Smooth muscle cell of the brain vasculature (primary cell): ENCODE data around the gene ARID1B.

Source experiments
- DNase-seq: peaks from one replicate; pipeline ENCODE4 v3.0.0-alpha.2; 2012; ENCODE audit warnings: low read depth, low spot score

Gene ARID1B

DNA sequence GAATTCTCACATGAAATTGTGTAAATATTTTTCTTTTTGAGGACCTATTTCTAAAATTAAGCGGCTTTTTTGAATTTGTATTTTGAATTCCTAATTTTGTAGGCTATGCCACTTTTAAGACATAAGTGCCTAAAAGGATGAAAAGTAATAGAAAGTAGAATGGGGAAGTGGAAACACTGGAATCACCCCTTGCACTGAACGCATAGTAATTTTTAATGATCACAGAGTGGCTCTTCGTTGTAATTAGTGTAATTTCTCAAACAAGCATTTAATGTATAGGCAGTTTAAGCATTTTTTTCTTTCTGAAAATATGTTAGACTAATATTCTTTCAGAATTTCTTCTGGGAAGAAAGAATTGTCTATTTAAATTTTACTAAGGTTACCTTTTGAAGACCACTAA, 73.2 kb downstream of the ARID1B start:
- DNase-seq, result no peak

GRCh38 chr6:156851454-156851921, 74.3 kb downstream of the ARID1B start:
- DNase-seq, result no peak

DNA sequence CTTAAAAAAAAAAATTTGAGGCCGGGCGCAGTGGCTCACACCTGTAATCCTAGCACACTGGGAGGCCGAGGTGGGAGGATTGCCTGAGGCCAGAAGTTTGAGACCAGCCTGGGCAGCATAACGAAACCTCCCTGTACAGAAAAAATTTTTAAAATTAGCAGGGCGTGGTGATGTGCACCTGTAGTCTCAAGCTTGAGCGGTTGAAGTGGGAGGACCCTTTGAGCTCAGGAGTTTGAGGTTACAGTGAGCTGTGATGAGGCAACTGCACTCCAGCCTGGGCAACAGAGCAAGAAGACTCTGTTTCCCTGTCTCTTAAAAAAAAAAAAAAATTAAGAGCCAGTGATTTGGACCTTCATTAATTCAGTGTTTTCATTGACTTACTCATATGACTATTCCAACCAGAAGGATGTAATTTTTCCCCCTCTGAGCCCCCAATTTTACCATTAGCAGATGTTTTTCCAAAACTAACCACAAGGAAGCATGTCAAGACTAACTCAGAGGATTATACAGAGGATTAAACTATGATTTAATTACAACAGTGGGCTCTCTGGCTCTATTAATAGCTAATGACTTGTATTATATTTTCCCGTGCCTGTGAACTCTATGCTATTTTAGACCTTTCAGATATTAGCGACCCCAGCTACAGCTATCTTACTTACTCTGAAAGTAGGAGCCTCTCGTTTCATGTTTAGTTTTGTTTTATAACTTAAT, 75.1 kb downstream of the ARID1B start:
- no peak for DNase-seq

GRCh38 chr6:156852858-156853216, 75.7 kb downstream of the ARID1B start:
- DNase-seq, result no peak

GRCh38 chr6:156853733-156854132, 76.6 kb downstream of the ARID1B start:
- DNase-seq, result no peak

GRCh38 chr6:156854466-156855161, 77.4 kb downstream of the ARID1B start:
- no peak for DNase-seq

DNA sequence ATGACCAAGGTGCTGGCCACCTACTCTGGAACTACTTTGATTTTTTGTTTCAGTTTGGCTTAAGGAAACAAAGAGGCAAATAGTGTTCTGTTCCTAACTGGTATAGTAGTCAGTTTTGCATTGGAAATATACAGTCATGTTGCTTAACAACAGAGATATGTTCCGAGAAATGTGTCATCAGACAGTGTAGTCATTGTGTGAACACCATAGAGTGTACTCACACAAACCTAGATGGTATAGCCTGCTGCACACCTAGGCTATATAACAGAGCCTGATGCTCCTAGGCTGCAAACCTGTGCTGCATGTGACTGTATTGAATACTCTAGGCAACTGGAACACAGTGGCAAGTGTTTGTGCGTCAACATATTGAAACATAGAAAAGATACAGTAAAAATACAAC, 80.4 kb downstream of the ARID1B start:
- no peak for DNase-seq

GRCh38 chr6:156859686-156860085, 82.5 kb downstream of the ARID1B start:
- no peak for DNase-seq

- DNase-seq, result no peak
These were observed 85.5 kb downstream of the ARID1B start for GRCh38 chr6:156862711-156863110.

GRCh38 chr6:156863504-156863903, 86.3 kb downstream of the ARID1B start:
- no peak for DNase-seq

GRCh38 chr6:156864557-156864956, 87.4 kb downstream of the ARID1B start:
- no peak for DNase-seq

- DNase-seq, result no peak
These were observed 87.9 kb downstream of the ARID1B start for GRCh38 chr6:156865019-156865629.

DNA sequence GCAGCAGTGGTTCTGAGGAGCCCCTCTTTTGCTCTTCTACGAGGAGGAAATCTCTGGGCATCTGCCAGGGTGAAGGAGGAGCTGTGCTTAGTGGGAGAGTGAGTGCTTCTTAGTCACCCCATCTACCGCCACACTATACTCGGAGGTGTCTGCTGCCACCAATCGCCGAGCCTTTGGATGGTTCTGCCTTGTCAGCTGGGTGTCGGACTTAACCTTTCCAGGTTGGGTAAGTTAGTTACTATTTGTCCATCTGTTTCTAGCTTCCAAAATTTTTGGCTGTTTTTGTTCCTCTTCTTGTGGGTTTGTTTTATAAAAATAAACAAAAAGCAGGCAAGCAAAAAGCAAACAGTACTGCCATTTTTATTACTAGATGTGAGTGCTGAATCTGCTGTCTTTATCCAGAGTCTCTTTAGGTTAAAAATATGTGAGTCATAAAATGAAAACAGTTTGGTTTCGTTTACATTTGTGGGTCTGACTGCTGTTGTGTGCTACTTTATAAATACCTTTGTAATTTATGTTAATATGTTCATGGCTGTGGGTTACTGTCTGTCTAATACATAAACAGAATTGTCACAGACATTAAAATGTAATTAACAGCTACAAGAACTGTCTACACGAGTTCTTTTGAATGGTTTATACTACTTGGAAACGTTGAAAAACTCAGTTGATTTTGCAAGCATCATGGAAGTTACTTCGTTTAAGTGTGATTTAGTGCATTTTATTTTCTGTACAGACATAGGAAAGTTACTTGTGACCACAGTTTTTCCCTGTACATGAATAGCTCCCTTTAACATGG, 89.2 kb downstream of the ARID1B start:
- DNase-seq, result no peak

GRCh38 chr6:156867121-156867520, 89.9 kb downstream of the ARID1B start:
- DNase-seq, result no peak

- no peak for DNase-seq
These were observed 91.2 kb downstream of the ARID1B start for GRCh38 chr6:156868385-156868784.

DNA sequence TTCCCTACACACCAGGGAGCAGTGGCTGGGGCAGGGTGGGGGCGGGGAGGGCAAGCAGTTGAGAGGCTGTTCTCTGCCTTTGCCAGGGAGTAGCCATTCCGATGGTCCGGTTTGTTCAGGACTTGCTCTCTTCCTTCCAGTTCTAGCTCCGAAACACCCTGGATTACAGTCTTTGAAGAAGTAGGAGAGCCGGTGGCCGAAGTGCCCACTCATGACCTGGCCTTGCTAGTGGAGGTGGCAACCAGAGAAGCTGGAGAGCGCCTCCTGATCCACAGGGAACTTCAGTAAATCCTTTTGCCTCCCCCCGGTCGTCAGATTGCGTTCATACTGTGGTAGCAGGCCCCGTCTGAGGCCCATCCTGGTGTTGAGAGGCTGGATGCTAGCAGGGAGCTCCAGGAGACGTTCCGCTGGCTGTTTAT, 92.8 kb downstream of the ARID1B start:
- DNase-seq, result no peak

- DNase-seq, result no peak
These were observed 93.9 kb downstream of the ARID1B start for GRCh38 chr6:156870924-156871539.

DNA sequence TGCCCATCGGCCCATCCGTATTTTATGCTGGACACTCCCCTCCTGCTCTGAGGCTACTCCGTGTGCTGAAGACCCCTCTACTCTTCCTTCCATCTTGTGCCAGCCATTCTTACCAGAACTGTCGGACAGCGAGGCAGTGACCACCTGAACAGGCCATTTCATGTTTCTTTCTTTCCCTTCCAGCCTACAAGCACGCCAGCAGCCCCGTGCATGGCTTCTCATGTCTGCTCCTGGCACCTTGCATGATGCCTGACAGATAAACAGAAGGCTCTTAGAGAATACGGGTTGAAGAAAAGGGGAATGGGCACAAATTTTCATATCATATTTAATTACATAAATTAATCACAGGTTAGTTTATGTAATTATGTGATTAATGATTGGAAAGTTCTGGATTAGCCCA, 95.7 kb downstream of the ARID1B start:
- no peak for DNase-seq

DNA sequence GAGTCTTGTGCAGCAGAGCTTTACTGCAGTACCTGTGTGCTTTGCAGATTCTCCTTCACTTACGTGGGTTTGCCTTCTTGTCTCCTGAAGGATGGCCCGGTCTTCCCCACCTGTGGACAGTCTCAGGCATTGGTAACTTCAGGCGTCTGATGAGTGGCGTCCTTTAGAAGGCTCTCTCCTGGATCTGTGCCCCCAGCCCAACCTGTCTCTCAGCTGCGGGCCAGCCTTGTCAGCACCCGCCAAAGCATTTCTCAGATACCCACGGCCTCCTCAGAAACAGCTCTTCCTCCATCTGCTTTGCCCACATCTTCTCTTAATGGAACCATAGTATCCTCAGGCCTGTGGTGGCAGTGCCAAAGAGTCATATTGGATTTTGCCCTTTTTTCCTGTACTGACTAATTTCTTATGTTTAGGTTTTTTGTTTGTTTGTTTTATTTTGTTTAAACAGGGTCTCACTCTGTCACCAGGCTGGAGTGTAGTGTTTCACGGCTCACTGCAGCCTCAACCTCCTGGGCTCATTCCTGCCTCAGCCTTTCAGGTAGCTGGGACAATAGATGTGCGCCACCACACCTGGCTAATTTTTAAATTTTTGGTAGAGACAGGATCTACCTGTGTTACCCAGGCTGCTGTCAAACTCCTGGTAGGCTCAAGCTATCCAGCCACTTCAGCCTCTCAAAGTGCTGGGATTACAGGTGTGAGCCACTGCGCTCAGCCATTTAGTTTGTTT, 96.6 kb downstream of the ARID1B start:
- DNase-seq, result no peak

- DNase-seq, result no peak
These were observed 97.9 kb downstream of the ARID1B start for GRCh38 chr6:156875062-156875461.

DNA sequence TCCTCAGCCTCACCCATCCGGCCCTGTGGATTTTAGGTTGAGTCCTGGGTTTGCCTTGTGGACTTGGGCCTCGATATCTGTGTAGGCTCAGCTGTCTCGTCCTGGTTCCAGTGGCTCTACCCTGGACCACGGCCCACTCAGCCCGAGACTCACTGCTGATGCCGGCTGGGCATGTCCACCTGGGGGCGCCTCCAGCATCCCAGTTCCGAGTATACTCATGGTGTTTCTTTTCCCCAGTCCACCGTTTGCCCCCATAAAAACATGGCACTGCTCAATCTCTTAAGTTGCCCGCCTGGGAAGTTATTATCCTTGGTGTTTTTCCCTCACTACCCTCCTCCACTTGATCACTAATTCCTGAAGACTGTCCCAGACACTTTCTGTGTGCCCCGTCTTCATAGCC, 99.1 kb downstream of the ARID1B start:
- DNase-seq, result no peak
